Esophagus squamous epithelium (tissue), 4 donors: ENCODE measurements around the gene RGL1.

ENCODE experiments used
- POLR2A ChIP-seq, 4 donors: fragments of 450-650 bp; IDR thresholded peaks; one replicate each; pipeline ENCODE4 v1.6.1; 2017; ENCODE audit warnings: antibody characterized with exemption in 4 of 4, mild to moderate bottlenecking in 4 of 4, moderate library complexity in 3 of 4
- TF ChIP-seq, protein P1 (sequence below), 6 experiments: fragments of 450-650 bp in 4 of 6; fragments of 200-600 bp in 2 of 6; sonication (generic) in 2 of 6; IDR thresholded peaks; one replicate each; pipeline ENCODE4 v1.5.1; 2016 to 2019; ENCODE audit warnings: antibody characterized with exemption in 6 of 6, mild to moderate bottlenecking in 4 of 6, moderate library complexity in 4 of 6

DNA sequence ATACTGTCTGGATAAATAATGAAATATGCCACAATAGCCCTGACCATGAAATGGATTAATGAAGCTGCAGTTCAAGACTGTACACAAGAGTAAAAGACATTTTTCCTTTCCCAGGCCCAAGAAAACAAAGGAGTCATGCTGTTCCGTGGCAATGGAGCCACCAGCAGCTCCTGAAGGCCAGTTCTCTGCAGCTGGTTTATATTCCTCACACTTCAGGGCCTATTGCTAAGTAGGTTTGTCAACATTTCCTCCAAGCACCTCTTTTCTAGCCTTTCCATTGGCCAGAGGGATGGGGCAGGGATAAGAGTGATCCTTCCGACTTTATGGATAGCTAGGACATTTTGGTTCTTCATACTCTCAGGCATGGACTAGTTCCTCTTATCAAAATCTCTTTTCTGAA lies 24.2 kb upstream of the RGL1 start:
- TF ChIP-seq, protein P1, sequence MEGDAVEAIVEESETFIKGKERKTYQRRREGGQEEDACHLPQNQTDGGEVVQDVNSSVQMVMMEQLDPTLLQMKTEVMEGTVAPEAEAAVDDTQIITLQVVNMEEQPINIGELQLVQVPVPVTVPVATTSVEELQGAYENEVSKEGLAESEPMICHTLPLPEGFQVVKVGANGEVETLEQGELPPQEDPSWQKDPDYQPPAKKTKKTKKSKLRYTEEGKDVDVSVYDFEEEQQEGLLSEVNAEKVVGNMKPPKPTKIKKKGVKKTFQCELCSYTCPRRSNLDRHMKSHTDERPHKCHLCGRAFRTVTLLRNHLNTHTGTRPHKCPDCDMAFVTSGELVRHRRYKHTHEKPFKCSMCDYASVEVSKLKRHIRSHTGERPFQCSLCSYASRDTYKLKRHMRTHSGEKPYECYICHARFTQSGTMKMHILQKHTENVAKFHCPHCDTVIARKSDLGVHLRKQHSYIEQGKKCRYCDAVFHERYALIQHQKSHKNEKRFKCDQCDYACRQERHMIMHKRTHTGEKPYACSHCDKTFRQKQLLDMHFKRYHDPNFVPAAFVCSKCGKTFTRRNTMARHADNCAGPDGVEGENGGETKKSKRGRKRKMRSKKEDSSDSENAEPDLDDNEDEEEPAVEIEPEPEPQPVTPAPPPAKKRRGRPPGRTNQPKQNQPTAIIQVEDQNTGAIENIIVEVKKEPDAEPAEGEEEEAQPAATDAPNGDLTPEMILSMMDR (IDR thresholded peaks at IDR 0.05), result no peak
- no peak for TF ChIP-seq POLR2A (IDR thresholded peaks at IDR 0.05)
